ENCODE data around the gene ZNF646. TPM values are rescaled to one million over a fixed set of nuclear protein-coding genes. Genes with fewer than 3 reads are reported as not detected.

Gene ZNF646
- total RNA-seq, 2 experiments from 2014 or later, result 18.6 to 19.9 TPM

- ChIA-PET POLR2A (interaction anchor here (1.4 kb wide), 1 partner anchor 12 kb away, joined by 4 read pairs; no protein-coding TSS in a partner anchor), CTCF (no interaction called here)
- Mint-ChIP-seq H3K27ac (no peak overlapping the region), H3K9me3 (no peaks in the 10 kb centered on the region), H3K27me3 (no peaks in the 10 kb centered on the region), H3K36me3 (peaks cover 26% of the 10 kb centered on the region), H3K4me1 (ENCODE audit: low read depth) (peaks cover 6% of the 10 kb centered on the region), H3K4me3 (no peak overlapping the region)
- DNase-seq, result no peak
- intact Hi-C loops (cut with micrococcal nuclease), result no loop called here
Measured at GRCh38 chr16:31081428-31082351, 7.5 kb downstream of the ZNF646 start.

GRCh38 chr16:31082368-31083045, 8.3 kb downstream of the ZNF646 start:
- Mint-ChIP-seq H3K4me1 (ENCODE audit: low read depth) (peaks cover 6% of the 10 kb centered on the region), H3K27me3 (no peaks in the 10 kb centered on the region), H3K9me3 (no peaks in the 10 kb centered on the region), H3K36me3 (peaks cover 26% of the 10 kb centered on the region), H3K27ac (no peak overlapping the region), H3K4me3 (no peak overlapping the region)
- CTCF ChIA-PET, result no interaction called here
- intact Hi-C loops (cut with micrococcal nuclease), result no loop called here
- POLR2A ChIA-PET, result interaction anchor here (1.4 kb wide), 1 partner anchor 11 kb away, joined by 4 read pairs; no protein-coding TSS in a partner anchor
- DNase-seq, result no peak

DNA sequence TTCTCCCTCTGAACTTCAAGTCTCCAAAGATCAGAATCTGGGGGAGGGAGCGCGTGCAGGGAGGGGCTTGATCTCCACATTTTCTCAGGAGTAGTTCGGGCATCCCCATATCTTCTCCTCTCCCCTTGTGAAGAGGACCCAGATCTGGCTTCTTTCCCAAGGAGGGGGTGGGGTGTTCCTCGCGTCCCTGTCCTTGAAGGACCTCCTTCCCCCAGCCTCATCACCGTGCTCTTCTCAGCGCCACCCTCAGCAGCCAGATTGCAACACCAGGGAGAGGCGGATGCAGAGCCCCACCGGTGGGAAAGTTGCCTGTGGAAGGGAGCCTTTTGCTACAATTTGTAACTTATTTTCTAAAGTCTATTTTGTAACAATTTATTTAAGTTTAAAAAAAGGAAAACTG, 8.9 kb downstream of the ZNF646 start:
- Mint-ChIP-seq H3K9me3 (no peaks in the 10 kb centered on the region), H3K27ac (no peak overlapping the region), H3K27me3 (no peaks in the 10 kb centered on the region), H3K36me3 (peaks cover 22% of the 10 kb centered on the region), H3K4me3 (no peak overlapping the region), H3K4me1 (ENCODE audit: low read depth) (peaks cover 6% of the 10 kb centered on the region)
- DNase-seq, result no peak
- ChIA-PET CTCF (no interaction called here), POLR2A (interaction anchor here (1.4 kb wide), 1 partner anchor 11 kb away, joined by 4 read pairs; no protein-coding TSS in a partner anchor)
- intact Hi-C loops (cut with micrococcal nuclease), result no loop called here

DNA sequence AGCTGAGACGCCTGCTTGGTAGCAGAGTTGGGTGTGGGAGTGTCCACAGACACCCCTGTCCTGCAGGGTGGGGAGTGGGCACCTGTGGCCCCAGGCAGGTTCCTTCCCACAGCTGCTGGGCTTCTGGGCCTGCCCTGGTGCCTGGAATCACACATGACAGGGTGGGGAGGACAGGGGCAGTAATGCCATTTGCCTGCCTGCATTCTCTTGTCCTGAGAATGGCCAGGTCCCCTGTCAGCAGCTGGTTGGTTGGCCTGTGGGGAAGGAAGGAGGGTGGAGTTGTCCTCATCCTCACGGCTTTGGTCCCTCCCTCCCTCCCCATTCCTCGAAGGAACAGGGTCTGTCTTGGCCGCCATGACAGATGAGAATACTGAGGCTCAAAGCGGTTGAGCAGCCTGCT, 9.3 kb downstream of the ZNF646 start:
- H3K9me3 Mint-ChIP-seq, result no peaks in the 10 kb centered on the region
- CTCF ChIA-PET, result no interaction called here
- intact Hi-C loops (cut with micrococcal nuclease), result no loop called here
- DNase-seq, result no peak
- H3K36me3 Mint-ChIP-seq, result peaks cover 18% of the 10 kb centered on the region
- no peaks in the 10 kb centered on the region for H3K27me3 Mint-ChIP-seq
- peaks cover 6% of the 10 kb centered on the region for H3K4me1 Mint-ChIP-seq (ENCODE audit: low read depth)
- no peak overlapping the region for H3K27ac Mint-ChIP-seq
- H3K4me3 Mint-ChIP-seq, result no peak overlapping the region
- POLR2A ChIA-PET, result no interaction called here

DNA sequence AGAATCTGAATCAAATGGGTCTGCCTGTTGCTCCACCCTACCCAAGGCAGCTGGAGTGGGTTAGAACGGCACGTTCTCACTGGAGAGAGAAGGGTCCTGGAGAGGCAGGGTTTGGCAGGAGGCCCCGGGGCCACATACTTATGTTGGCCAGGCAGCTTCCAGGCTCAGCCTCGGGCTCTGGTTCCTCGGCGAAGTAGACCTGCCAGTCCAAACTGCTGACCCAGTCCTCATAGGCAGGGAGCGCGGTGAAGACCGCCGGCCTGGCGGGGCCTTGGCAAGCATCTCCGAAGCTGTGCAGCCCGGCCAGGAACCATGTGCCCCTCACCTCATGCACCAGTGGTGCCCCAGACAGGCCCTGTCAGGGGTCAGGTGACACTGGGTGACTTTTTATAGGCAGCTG, 9.8 kb downstream of the ZNF646 start:
- H3K36me3 Mint-ChIP-seq, result peaks cover 15% of the 10 kb centered on the region
- ChIA-PET POLR2A (interaction anchor here (1.1 kb wide), 1 partner anchor 10 kb away, joined by 3 read pairs; the partner anchor contains the start of gene ZNF646), CTCF (no interaction called here)
- no peak for DNase-seq
- H3K27ac Mint-ChIP-seq, result no peak overlapping the region
- H3K4me1 Mint-ChIP-seq (ENCODE audit: low read depth), result peaks cover 6% of the 10 kb centered on the region
- intact Hi-C loops (cut with micrococcal nuclease), result no loop called here
- no peaks in the 10 kb centered on the region for H3K9me3 Mint-ChIP-seq
- no peak overlapping the region for H3K4me3 Mint-ChIP-seq
- H3K27me3 Mint-ChIP-seq, result no peaks in the 10 kb centered on the region

- Mint-ChIP-seq H3K27ac (no peak overlapping the region), H3K4me1 (ENCODE audit: low read depth) (peaks cover 6% of the 10 kb centered on the region), H3K27me3 (no peaks in the 10 kb centered on the region), H3K4me3 (no peak overlapping the region), H3K36me3 (peaks cover 14% of the 10 kb centered on the region), H3K9me3 (no peaks in the 10 kb centered on the region)
- CTCF ChIA-PET, result no interaction called here
- intact Hi-C loops (cut with micrococcal nuclease), result no loop called here
- DNase-seq, result no peak
- POLR2A ChIA-PET, result interaction anchor here (1.1 kb wide), 1 partner anchor 10 kb away, joined by 3 read pairs; the partner anchor contains the start of gene ZNF646
Measured at GRCh38 chr16:31084584-31085302, 10.5 kb downstream of the ZNF646 start.

DNA sequence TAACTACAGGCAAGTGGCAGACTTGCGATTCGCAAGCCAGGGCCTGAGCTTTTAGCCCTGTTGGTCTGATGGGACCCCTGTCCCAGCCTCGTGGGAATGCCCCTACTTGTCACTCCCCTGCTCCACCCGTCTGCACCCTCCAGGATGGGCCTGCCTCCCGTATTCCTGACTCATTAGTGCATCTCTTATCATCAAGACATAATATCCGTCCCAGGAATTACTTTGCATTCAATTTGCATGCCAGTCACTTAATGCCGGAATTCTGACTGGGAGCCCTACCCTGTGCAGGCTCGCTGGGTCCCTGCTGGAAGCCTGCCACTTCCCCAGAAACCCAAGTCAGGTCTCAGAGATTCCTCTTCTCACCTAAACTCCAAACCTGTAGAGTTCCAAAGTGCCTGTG, 11.2 kb downstream of the ZNF646 start:
- H3K9me3 Mint-ChIP-seq, result no peaks in the 10 kb centered on the region
- H3K4me3 Mint-ChIP-seq, result no peak overlapping the region
- ChIA-PET CTCF (no interaction called here), POLR2A (no interaction called here)
- no peak overlapping the region for H3K27ac Mint-ChIP-seq
- peaks cover 14% of the 10 kb centered on the region for H3K36me3 Mint-ChIP-seq
- intact Hi-C loops (cut with micrococcal nuclease), result no loop called here
- no peaks in the 10 kb centered on the region for H3K27me3 Mint-ChIP-seq
- peaks cover 8% of the 10 kb centered on the region for H3K4me1 Mint-ChIP-seq (ENCODE audit: low read depth)
- no peak for DNase-seq

- ChIA-PET POLR2A (interaction anchor here (1.3 kb wide), 1 partner anchor 12 kb away, joined by 5 read pairs; the partner anchor contains the start of genes ZNF646 and ZNF668), CTCF (no interaction called here)
- intact Hi-C loops (cut with micrococcal nuclease), result no loop called here
- DNase-seq, result no peak
- Mint-ChIP-seq H3K9me3 (no peaks in the 10 kb centered on the region), H3K36me3 (peaks cover 10% of the 10 kb centered on the region), H3K4me1 (ENCODE audit: low read depth) (peaks cover 8% of the 10 kb centered on the region), H3K27me3 (no peaks in the 10 kb centered on the region), H3K4me3 (no peak overlapping the region), H3K27ac (no peak overlapping the region)
Measured at GRCh38 chr16:31085873-31086628, 11.8 kb downstream of the ZNF646 start.

DNA sequence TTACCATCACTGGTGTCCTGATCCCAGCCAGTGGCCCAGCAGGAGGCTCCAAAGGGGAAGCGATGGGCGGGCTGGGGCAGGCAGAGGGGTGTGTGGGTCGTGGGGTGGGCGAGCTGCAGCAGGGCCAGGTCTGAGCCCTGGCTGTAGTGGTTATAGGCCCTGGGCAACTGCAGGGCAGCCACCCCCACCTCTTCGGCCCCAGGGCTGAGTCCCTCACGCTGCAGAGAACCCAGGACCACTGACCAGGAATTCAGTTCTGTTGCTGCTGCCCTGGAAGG, 12.3 kb downstream of the ZNF646 start:
- intact Hi-C loops (cut with micrococcal nuclease), result no loop called here
- ChIA-PET POLR2A (interaction anchor here (1.3 kb wide), 1 partner anchor 12 kb away, joined by 5 read pairs; the partner anchor contains the start of genes ZNF646 and ZNF668), CTCF (no interaction called here)
- H3K4me1 Mint-ChIP-seq (ENCODE audit: low read depth), result peaks cover 8% of the 10 kb centered on the region
- no peaks in the 10 kb centered on the region for H3K27me3 Mint-ChIP-seq
- no peaks in the 10 kb centered on the region for H3K9me3 Mint-ChIP-seq
- no peak overlapping the region for H3K4me3 Mint-ChIP-seq
- DNase-seq, result no peak
- H3K27ac Mint-ChIP-seq, result no peak overlapping the region
- peaks cover 10% of the 10 kb centered on the region for H3K36me3 Mint-ChIP-seq

DNA sequence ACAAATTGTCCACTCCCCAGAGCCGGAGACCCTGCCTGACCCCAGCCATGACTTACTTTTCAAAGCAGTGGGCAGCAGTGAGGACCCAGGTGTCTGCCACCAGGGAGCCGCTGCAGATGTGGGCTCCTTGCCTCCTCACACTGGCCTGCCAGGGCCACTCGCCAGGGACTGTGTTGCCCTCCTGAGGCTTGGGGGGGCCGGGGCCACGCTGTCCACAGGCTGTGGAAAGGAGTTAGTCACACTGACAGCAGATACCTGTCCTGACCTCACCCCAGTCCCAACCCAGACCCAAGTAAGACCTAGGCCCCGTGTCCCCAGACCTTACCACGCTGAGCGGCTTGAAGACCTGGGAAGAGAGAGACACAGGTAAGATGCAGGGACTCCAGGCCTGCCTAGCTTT, 13.3 kb downstream of the ZNF646 start:
- ChIA-PET POLR2A (interaction anchor here (1.4 kb wide), 1 partner anchor 29 kb away, joined by 3 read pairs; no protein-coding TSS in a partner anchor), CTCF (no interaction called here)
- Mint-ChIP-seq H3K27ac (no peak overlapping the region), H3K27me3 (no peaks in the 10 kb centered on the region), H3K4me3 (no peak overlapping the region), H3K4me1 (ENCODE audit: low read depth) (peaks cover 6% of the 10 kb centered on the region), H3K9me3 (no peaks in the 10 kb centered on the region), H3K36me3 (peaks cover 10% of the 10 kb centered on the region)
- DNase-seq, result no peak
- intact Hi-C loops (cut with micrococcal nuclease), result no loop called here

DNA sequence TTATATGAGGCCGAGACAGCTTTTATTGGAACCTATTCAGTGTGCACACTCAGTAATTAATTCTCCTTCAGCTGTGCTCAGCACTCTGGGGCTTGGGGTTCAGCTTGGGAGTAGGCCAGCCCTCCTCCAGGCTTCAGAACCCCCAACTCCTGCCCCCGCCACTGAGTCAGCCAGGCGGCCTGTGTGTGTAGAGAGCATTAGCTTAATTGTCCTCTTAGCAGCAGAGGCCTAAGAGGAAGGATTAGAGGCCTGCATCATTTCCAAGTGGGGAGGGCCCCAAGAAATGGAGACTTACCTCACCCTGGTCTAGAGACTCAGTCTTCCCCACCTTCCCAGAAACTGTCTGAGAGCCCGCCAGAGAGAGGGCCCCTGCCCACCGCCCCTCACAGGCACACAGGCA, 13.7 kb downstream of the ZNF646 start:
- peaks cover 13% of the 10 kb centered on the region for H3K36me3 Mint-ChIP-seq
- peaks cover 11% of the 10 kb centered on the region for H3K4me1 Mint-ChIP-seq (ENCODE audit: low read depth)
- H3K4me3 Mint-ChIP-seq, result no peak overlapping the region
- intact Hi-C loops (cut with micrococcal nuclease), result no loop called here
- CTCF ChIA-PET, result no interaction called here
- no peaks in the 10 kb centered on the region for H3K27me3 Mint-ChIP-seq
- no peak for DNase-seq
- H3K9me3 Mint-ChIP-seq, result no peaks in the 10 kb centered on the region
- H3K27ac Mint-ChIP-seq, result no peak overlapping the region
- POLR2A ChIA-PET, result interaction anchor here (1.4 kb wide), 1 partner anchor 29 kb away, joined by 3 read pairs; no protein-coding TSS in a partner anchor

Measured in activated CD4-positive, alpha-beta memory T cell treated with anti-CD3 and anti-CD28 coated beads for 36 hours (primary cell).